Lower lobe of right lung (tissue), 2 donors: ENCODE measurements around the gene EXOC4. TPM values are rescaled to one million over a fixed set of nuclear protein-coding genes. Genes with fewer than 3 reads are reported as not detected.

Source experiments
- ATAC-seq, 2 donors: fragments of 200-7000 bp; cut with Tn5 transposase; one replicate each; pipeline ENCODE4 v1.9.1; 2020 to 2022; ENCODE audit warnings: mild to moderate bottlenecking in 2 of 2, moderate library complexity in 2 of 2
- DNase-seq: peaks from one replicate; pipeline ENCODE4 v3.0.0-alpha.2; 2020
- H3K27ac ChIP-seq: fragments of 200-600 bp; one replicate; pipeline ENCODE4 v1.8.0; 2022
- H3K27me3 ChIP-seq: fragments of 200-600 bp; one replicate; pipeline ENCODE4 v1.8.0; 2022; ENCODE audit warnings: low read depth
- H3K36me3 ChIP-seq: fragments of 200-600 bp; one replicate; pipeline ENCODE4 v1.8.0; 2022; ENCODE audit warnings: mild to moderate bottlenecking
- H3K4me1 ChIP-seq: fragments of 200-600 bp; one replicate; pipeline ENCODE4 v1.8.0; 2022
- H3K4me3 ChIP-seq: fragments of 200-600 bp; one replicate; pipeline ENCODE4 v1.8.0; 2022; ENCODE audit warnings: mild to moderate bottlenecking
- H3K9me3 ChIP-seq: fragments of 200-600 bp; one replicate; pipeline ENCODE4 v1.8.0; 2022
- intact Hi-C: fragments of 100-400 bp; cut with DNase I; formaldehyde crosslinking; loops from one replicate; pipeline ENCODE4 v1.11.0; 2022
- total RNA-seq: library from RNA; stranded (reverse); fragmentation: NEBNext Ultra II Directional; extraction: Animal tissue kit (Norgen Biotek cat#: 25700); gene quantifications from one replicate; pipeline ENCODE4 v1.2.1, GENCODE V29; 2021
- TF ChIP-seq, protein P1 (sequence below): fragments of 200-600 bp; IDR thresholded peaks from one replicate; pipeline ENCODE4 v1.8.0; 2022; ENCODE audit warnings: antibody characterized with exemption, mild to moderate bottlenecking
- donor health status: DM: no; HTN: yes; CAD: no; lungs with severe emphysema.

Gene EXOC4
- total RNA-seq, 1 donor from 2014 or later = 80.2 TPM

DNA sequence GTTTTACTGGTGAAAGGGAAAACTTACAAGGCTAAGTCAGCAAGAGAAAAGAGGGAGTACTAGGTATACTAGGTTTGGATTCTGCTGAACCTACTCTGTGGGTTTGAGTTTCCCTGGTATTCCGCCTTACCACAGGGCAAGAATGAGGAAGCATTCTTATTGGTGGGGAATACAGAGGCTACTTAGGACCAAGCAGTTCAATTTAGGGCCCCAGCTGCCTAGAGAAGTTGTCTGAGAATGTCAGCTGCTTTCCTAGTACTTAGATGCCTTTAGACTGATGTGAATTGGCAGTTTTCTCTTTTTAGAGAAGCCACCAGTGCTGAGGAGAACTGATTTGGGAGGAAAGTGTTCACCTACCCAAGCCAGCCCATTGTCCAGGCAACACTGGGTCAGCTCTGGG, 465.3 kb downstream of the EXOC4 start:
- no peaks in the 10 kb centered on the region for H3K9me3 ChIP-seq
- no peaks in the 10 kb centered on the region for H3K4me1 ChIP-seq
- no peak overlapping the region for H3K4me3 ChIP-seq
- ATAC-seq (no peak), DNase-seq (no peak)
- H3K36me3 ChIP-seq = no peaks in the 10 kb centered on the region
- H3K27me3 ChIP-seq = no peaks in the 10 kb centered on the region
- intact Hi-C loops = no loop called here
- no peak overlapping the region for H3K27ac ChIP-seq
- TF ChIP-seq, protein P1, sequence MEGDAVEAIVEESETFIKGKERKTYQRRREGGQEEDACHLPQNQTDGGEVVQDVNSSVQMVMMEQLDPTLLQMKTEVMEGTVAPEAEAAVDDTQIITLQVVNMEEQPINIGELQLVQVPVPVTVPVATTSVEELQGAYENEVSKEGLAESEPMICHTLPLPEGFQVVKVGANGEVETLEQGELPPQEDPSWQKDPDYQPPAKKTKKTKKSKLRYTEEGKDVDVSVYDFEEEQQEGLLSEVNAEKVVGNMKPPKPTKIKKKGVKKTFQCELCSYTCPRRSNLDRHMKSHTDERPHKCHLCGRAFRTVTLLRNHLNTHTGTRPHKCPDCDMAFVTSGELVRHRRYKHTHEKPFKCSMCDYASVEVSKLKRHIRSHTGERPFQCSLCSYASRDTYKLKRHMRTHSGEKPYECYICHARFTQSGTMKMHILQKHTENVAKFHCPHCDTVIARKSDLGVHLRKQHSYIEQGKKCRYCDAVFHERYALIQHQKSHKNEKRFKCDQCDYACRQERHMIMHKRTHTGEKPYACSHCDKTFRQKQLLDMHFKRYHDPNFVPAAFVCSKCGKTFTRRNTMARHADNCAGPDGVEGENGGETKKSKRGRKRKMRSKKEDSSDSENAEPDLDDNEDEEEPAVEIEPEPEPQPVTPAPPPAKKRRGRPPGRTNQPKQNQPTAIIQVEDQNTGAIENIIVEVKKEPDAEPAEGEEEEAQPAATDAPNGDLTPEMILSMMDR = no peak

DNA sequence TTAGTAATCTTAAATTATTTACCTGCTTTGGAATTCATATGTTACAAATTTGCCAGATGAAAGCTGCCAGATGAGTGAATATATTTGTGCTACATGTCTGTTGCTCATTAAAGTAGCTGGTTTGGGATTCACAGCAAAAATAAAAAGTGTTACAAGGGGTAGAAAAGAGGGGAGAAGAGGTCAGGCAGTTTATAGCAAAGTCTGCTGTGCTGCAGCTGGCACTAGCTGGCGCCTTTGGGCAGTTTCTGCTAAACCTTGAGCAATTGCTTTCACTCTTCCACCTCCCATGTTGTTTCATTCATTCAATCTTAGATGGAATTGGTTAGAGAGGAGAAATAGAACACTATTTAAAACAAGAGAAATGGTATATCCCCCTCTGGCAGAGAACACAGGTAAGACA, 470.2 kb downstream of the EXOC4 start:
- no peaks in the 10 kb centered on the region for H3K36me3 ChIP-seq
- intact Hi-C loops = no loop called here
- H3K9me3 ChIP-seq = no peaks in the 10 kb centered on the region
- DNase-seq (no peak), ATAC-seq (no peak)
- H3K27ac ChIP-seq = no peak overlapping the region
- H3K4me1 ChIP-seq = no peaks in the 10 kb centered on the region
- no peak overlapping the region for H3K4me3 ChIP-seq
- TF ChIP-seq, protein P1 = no peak
- H3K27me3 ChIP-seq = no peaks in the 10 kb centered on the region

DNA sequence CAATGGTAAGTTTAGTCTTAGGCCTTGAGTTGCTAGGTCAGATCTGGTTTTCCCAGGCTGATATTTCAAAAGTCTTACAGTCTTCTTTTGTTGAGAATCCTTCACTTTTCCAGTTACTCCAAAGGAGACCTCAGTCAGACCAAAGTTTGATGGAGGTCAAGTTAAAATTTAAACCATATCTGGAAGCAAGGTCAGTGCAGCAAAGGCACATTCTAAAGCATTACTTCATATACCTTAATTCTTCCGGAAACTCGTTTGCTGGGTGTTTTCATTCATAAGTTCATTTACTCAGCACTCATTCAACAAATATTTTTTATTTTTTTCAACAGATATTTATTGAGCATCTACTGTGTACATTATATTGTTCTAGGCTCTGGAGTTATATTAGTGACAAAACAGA, 471.3 kb downstream of the EXOC4 start:
- no peak for DNase-seq
- no peaks in the 10 kb centered on the region for H3K9me3 ChIP-seq
- TF ChIP-seq, protein P1 = no peak
- no peak for ATAC-seq
- no peaks in the 10 kb centered on the region for H3K36me3 ChIP-seq
- no peaks in the 10 kb centered on the region for H3K4me1 ChIP-seq
- H3K27me3 ChIP-seq = no peaks in the 10 kb centered on the region
- H3K27ac ChIP-seq = no peak overlapping the region
- intact Hi-C loops = no loop called here
- no peak overlapping the region for H3K4me3 ChIP-seq

DNA sequence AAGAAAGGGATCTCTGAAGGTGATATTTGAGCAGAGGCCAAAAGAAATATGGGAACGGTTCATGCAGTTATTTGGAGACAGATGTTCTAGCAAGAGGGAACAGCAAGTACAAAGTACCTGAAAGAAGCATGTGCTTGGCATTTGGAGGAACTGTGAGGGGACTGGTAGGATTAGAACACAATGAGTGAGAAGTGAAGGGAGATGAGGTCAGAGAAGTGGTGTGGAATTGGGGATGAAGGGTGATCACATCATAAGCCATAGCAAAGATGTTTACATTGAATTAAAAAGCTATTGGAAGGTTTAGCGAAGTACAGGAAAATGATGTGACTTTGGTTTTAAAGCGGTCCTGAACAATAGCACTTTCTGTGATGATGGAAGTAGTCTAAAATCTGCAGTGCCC, 471.8 kb downstream of the EXOC4 start:
- H3K36me3 ChIP-seq = no peaks in the 10 kb centered on the region
- ATAC-seq = no peak
- no peaks in the 10 kb centered on the region for H3K9me3 ChIP-seq
- intact Hi-C loops = no loop called here
- H3K4me3 ChIP-seq = no peak overlapping the region
- no peak for DNase-seq
- H3K4me1 ChIP-seq = no peaks in the 10 kb centered on the region
- no peaks in the 10 kb centered on the region for H3K27me3 ChIP-seq
- TF ChIP-seq, protein P1 = no peak
- H3K27ac ChIP-seq = no peak overlapping the region

DNA sequence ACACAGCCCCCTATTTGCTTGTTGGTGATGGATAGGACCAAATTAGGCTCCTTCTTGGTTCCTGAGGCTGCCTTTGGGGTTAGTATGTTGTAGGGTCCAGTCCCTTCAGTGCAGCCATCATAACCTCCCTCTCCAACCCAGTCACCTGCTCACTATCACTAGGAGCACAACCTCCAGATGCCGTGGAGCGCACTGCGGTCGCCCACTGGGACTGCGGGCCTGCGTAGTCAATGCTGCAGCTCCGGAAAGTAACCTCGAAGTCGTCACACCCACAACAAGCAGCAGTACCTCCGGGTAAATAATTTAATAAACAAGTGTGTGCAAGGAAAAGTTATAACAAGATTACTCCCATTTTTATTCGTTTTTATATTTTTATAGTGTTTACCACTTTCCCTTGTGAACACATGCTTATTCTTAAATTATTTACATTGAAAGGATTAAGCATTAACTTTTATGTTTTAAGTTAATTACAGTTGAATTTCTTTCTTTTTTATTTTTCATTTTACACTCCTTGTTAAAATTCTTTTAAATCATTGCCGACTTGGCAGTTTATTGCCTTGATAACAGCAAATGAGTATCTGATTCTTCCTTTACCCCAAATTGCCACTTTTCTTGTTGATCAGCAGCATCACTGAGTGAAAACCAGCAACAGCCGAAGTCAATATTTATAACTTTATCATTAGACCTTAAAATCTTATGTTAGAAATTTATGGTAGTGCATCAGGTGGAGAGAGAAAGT, 474.8 kb downstream of the EXOC4 start:
- Histone ChIP-seq H3K9me3 (no peaks in the 10 kb centered on the region), H3K4me1 (no peaks in the 10 kb centered on the region), H3K27ac (no peak overlapping the region), H3K27me3 (no peaks in the 10 kb centered on the region), H3K36me3 (no peaks in the 10 kb centered on the region), H3K4me3 (no peak overlapping the region)
- TF ChIP-seq, protein P1 = no peak
- DNase-seq (no peak), ATAC-seq (no peak)
- intact Hi-C loops = no loop called here
